Posterior vena cava (tissue), 2 donors: ENCODE data around the gene RGS10. TPM values are rescaled to one million over a fixed set of nuclear protein-coding genes. Genes with fewer than 3 reads are reported as not detected.
"Not testable (repeated sequence)": the region's sequence is repeated elsewhere in the genome, so short reads cannot be mapped to it uniquely, and the experiment has no call there.

Experiments used
- DNase-seq: peaks from one replicate; pipeline ENCODE4 v3.0.0-alpha.2; 2020; ENCODE audit warnings: low spot score
- intact Hi-C, 2 donors: fragments of 100-400 bp; cut with DNase I; formaldehyde crosslinking; loops; one replicate each; pipeline versions ENCODE4 v1.14.1 to v1.14.2; 2022 to 2023
- long read RNA-seq, 2 donors: library from polyadenylated mRNA; unstranded; transcript quantifications; one replicate each; pipeline ENCODE4 v2.0.0, GENCODE V29; 2020 to 2021
- total RNA-seq, 2 donors: library from RNA; stranded (reverse); fragmentation: NEBNext Ultra II Directional; extraction: Animal tissue kit (Norgen Biotek cat#: 25700); gene quantifications; one replicate each; pipeline ENCODE4 v1.2.1, GENCODE V29; 2021
- donor health status: DM: yes; HTN: yes; CAD: no.
- donor health status: DM: yes; HTN: yes; CAD: no.

The RGS10 gene, protein sequence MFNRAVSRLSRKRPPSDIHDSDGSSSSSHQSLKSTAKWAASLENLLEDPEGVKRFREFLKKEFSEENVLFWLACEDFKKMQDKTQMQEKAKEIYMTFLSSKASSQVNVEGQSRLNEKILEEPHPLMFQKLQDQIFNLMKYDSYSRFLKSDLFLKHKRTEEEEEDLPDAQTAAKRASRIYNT
- 10 to 100 TPM; 13.5 to 21.0 TPM for total RNA-seq
- long read RNA-seq, donor 1, partial matches to known transcripts = 0 of 6 reads
- long read RNA-seq, donor 1, other reads (novel, unspliced or antisense) = 1 of 6 reads
- long read RNA-seq, donor 2, transcript RGS10-202 (5 exons, 804 nt) = major isoform, 9 of 10 reads
- long read RNA-seq, donor 2, partial matches to known transcripts = 0 of 10 reads
- long read RNA-seq, donor 2, other reads (novel, unspliced or antisense) = 1 of 10 reads

DNA sequence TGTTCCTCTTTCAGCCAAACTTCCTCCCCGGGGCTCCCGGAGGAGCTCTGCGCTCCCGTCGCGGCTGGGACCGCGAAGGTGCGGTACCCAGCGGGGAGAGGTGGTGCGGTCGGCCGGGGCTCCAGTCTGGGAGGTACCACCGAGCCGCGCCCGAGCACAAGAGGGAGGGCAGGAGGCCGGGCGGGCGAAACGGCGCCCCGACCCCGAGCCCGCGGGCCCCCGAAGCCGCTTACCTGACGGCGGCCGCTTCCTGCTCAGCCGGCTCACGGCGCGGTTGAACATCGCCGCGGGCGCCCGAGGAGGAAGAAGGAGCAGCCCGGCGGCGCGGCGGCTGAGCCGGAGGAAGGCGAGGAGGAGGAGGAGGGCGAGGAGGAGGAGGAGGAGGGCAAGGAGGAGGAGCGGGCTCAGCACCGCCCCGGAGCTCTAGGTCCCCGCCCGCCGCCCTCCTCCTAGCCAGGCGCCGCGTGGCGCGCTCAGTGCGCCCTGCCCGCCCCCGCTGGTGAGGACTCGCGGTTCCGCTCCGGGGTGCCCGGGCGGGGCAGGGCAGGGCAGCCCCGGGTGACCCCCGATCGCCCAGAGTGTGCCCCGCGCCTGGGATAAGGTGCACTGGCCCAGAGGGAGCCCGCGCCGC lies at the start of gene RGS10:
Gene RGS10, minus strand, starts transcription at position 363 of the 631 bp plus-strand sequence. Its CDS starts 81 bp downstream, at position 282.
- intact Hi-C loops = loop anchor here in 1 of 2 donors (5.0 kb wide), 1 partner anchor 945 kb away; the partner anchor contains the start of gene PRLHR
- peak; percentile 95 for DNase-seq

DNA sequence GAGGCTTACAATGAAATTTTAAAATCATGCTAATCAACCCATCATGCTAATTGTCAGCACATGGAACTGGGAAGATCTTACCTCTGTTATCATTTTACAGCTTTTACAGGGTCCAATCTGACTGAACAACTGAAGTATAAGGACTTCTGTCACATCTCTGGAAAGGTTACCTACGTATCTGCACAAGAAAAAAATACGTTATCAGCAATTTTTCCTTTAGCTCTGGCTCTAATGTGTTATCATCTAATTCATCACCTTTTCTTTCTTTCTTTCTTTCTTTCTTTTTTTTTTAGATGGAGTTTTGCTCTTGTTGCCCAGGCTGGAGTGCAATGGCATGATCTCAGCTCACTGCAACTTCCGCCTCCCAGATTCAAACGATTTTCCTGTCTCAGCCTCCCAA lies 45.6 kb upstream of the RGS10 start:
- no peak for DNase-seq
- intact Hi-C loops = no loop called here

DNA sequence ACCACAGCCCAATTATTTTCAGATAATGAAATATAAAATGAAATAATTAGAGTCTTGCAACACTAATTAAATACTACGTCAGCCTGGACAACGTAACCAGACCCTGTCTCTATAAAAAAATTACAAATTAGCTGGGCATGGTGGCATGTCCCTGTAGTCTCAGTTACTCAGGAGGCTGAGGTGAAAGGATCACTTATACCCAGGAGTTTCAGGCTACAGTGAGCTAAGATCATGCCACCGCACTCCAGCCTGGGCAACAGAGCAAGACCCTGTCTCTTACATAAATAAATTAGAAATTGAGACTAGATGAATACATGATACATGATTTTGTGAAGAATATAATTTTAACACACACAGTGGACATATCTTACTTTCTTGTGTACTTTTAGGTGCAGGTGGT lies 35.8 kb upstream of the RGS10 start:
- no peak for DNase-seq
- intact Hi-C loops = no loop called here

DNA sequence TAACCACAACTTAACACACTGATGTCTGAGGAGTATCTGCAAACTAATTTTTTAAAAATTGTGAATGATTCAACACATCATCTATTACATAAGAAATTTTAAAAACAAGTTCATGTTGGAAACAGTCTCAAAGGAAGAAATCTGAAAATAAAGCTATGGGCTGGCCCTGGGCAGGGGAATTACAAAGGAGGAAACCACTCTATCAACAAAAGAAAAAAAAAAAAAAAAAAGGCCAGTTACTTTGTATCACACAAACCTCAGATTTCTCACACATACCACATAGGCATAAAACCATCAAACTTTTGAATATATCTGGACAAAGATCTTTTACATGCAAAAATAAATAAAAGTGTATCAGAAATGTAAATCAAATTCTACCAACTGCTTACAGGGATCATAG lies 33.5 kb upstream of the RGS10 start:
- intact Hi-C loops = no loop called here
- DNase-seq = no peak

DNA sequence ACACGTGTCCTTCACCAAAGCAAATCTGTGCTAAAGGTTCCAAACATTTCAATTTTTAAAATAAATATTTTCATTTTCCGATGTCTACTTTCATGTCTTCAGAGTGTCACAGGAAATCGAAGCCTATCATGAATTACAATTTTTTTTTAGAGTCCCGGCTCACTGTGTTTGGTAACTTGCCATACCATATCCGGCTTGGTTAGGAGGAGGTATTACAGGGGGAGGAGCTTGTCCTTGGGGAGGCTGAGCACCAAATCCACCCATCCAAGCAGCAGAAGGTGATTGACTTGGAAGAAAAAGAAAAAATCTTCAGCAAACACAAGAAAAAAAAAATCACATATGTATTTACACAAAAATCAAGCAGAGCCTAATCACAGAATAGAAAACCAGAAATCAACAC lies 33.0 kb upstream of the RGS10 start:
- intact Hi-C loops = no loop called here
- no peak for DNase-seq

DNA sequence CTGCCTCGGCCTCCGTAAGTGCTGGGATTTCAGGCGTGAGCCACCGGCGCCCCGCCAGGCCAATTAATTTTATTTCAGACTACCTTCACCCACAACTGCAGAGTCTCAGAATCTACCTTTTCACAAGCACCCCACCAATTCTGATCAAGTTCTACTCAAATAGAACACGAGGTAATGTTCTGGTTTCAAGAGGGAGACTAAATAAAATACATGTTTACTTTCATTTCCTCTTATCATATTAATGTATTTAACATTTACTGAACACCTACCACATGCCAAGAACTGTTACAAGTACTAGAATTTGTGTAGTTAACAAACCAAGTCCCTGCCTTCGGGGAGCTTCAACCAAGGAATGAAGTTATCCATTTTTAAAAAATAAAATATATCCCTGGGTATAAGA lies 25.5 kb upstream of the RGS10 start:
- DNase-seq = no peak
- intact Hi-C loops = no loop called here

DNA sequence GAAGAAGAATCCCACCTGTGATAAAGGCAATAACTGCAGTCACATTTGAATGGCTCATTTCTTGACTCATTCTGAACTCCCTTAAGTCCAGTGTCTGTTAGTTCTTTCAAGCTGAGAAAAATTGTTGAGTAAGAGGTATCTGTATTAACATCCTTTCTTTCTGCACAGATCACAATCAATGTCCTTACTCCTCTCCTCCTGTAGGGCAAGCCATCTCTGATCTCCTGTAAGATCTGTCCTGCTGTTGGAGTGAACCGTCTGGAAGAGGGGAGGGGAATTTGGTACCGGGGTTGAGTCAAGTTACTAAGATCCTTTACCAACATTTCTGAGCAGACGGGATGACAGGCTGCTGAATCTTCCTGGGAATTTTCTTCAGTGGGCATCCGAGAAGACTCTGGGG lies 19.6 kb upstream of the RGS10 start:
- intact Hi-C loops = no loop called here
- DNase-seq = no peak

DNA sequence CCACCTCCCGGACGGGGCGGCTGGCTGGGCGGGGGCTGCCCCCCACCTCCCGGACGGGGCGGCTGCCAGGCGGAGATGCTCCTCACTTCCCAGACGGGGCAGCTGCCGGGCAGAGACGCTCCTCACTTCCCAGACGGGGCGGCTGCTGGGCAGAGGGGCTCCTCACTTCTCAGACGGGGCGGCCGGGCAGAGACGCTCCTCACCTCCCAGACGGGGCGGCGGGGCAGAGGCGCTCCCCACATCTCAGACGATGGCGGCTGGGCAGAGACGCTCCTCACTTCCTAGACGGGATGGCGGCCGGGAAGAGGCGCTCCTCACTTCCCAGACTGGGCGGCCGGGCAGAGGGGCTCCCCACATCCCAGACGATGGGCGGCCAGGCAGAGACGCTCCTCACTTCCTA lies 17.0 kb upstream of the RGS10 start:
- intact Hi-C loops = not testable (repeated sequence)

DNA sequence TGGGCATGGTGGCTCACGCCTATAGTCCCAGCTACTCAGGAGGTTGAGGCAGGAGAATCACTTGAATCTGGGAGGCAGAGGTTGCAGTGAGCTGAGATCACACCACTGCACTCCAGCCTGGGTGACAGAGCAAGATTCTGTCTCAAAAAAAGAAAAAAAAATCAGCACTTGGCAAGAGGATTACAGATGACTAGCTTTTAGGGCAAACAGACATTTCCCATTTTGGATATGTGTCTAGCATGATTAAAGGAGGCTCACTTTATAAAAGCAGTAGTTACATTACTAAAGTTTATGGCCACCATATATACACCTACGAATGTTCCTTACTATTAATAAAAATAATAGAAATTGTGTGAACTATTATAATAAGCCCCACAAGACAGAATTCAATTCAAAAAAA lies 13.6 kb upstream of the RGS10 start:
- intact Hi-C loops, DNase-seq: not testable (repeated sequence)

More for the DNA sequence above, 17.0 kb upstream of the RGS10 start:
- DNase-seq = not testable (repeated sequence)

DNA sequence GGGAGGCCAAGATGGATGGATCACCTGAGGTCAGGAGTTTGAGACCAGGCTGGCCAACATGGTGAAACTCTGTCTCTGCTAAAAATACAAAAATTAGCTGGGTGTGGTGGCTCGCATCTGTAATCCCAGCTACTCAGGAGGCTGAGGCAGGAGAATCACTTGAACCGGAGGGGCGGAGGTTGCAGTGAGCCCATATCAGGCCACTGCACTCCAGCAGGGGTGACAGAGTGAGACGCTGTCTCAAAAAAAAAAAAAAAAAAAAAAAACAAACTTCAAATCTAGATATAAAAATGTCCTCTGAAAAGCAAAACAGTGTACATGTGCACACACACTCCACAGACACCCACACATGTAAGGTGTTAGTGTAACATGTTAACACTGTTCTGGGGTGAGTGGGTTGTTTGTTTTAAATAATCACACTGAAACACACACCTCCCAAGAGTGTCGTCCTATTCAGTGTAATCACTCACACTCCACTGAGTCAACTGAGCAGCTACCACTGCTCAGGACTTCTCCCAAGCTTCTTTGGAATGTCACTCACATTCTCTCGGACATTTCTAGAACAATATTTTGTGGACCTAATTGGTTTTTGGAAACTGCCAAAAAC lies 12.8 kb upstream of the RGS10 start:
- intact Hi-C loops = no loop called here
- DNase-seq = no peak

DNA sequence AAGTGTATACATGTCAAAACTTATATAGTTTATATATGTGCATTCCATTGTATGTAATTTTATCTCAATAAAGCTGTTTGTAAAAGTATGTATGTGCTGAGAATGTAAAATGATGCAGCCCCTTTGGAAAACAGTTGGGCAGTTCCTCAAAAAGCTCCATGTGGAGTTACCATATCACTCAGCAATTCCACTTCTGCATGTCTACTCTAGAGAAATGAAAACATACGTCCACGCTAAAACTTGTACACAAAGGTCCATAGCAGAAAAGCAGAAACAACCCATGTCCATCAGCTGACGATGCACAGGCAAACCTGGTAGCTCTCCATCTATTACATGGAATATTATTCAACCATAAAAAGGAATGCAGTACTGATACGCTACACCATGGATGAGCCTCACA lies 8.3 kb upstream of the RGS10 start:
- intact Hi-C loops = no loop called here
- DNase-seq = no peak

DNA sequence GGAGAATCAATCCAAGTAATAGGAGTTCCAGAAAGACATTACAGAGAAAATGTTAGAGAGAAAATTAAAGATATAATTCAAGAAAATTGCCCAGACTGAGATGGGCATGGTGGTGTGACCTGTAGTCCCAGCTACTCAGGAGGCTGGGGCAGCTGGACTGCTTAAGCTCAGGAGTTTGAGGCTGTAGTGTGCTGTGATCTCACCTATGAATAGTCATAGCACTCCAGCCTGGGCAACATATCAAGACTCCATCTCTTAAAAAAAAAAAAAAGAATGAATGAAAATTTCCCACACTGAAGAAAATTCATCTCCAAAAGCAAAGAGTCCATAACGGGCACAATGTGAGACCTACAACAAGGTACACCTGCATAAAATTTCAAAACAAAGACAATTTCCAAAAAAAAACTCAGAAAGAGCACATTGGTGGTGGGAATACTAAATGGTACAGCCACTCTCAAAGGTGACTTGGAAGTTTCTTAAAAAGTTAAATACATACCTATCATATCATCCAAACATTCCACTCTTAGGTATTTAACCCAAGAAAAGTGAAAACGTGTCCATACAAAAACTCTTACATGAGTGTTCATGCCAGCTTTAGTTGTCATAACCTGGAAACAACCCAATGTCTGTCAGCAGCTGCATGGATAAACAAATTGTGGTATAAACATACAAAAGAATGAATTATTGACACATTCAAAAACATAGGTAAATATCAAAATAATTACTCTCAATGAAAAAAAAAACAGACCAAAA lies 6.9 kb upstream of the RGS10 start:
- no peak for DNase-seq
- intact Hi-C loops = no loop called here

DNA sequence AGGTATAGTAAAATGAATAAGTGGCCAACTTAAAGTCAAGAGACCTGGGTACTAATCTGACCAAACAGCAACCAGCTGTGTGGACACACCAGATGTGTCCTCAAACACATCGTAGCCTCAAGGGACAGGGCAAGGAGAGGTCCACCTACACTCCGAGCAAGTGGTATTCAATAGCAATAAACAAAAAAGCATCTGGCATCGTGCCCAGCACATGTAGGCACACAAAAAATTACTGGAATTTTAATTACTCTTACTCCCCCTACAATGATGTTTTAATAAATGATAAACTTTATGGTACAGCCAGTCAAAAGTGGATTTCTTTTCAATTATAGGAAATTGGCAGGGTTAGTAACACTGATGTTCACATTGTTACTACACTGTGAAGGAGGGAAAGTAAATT lies 3.5 kb upstream of the RGS10 start:
- intact Hi-C loops = no loop called here
- no peak for DNase-seq

DNA sequence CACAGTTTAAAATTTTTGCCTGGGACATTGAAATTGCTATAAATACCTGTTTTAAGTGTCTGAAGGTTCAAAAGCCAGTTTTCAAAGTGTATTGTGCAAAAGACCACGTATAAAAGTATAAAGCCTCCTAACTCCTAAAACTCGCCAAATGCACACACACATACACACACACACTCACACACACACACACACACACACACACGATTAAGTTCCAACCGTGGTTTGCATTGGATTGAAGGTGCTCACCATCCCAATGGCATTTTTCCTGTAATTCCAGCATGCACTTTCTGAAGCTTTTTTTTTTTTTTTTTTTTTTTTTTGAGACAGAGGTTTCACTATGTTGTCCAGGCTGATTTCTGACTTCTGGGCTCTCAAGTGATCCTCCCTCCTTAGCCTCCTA lies 2.8 kb upstream of the RGS10 start:
- intact Hi-C loops = no loop called here
- DNase-seq = no peak

DNA sequence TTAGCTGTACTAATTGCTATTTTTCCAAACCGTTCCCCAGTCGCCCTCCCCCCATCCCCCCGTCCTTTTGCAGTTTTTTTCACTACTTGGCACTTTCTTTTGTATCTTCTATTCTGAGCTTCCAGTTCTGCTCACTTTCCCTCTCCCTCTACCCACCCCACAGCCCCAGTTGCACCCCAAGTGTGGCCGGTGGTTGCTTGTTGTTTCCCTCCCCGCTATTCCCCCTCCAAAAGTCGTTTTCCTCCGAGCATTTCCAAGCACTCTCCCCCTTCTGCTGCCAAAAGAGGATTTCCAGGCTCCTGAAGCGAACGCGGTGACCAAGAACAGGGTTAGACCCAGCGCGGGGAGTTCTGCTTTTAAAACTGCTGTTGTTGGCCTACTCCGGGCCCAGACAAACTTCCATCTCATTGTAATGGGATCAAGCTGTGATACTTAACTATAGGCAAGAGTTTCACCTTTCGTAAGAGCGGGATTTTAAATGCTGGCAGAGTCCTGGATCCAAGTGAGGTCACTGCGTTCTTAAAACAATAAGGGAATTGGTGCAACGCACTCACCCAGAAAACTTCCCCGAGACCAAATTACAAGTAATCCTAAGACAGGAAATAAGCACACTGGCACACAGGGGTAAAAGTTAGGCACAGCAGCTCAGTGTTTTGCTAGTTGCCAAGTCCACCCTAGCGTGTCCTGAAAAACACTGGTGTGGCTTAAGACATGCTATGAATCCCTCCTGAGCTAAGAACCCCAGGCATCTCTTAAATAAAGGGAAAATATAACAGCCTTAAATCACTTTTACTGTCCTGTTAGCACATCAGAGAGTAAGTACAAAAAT lies 1.5 kb upstream of the RGS10 start:
- intact Hi-C loops = loop anchor here in 1 of 2 donors (5.0 kb wide), 1 partner anchor 947 kb away; the partner anchor contains the start of gene PRLHR
- DNase-seq = no peak

DNA sequence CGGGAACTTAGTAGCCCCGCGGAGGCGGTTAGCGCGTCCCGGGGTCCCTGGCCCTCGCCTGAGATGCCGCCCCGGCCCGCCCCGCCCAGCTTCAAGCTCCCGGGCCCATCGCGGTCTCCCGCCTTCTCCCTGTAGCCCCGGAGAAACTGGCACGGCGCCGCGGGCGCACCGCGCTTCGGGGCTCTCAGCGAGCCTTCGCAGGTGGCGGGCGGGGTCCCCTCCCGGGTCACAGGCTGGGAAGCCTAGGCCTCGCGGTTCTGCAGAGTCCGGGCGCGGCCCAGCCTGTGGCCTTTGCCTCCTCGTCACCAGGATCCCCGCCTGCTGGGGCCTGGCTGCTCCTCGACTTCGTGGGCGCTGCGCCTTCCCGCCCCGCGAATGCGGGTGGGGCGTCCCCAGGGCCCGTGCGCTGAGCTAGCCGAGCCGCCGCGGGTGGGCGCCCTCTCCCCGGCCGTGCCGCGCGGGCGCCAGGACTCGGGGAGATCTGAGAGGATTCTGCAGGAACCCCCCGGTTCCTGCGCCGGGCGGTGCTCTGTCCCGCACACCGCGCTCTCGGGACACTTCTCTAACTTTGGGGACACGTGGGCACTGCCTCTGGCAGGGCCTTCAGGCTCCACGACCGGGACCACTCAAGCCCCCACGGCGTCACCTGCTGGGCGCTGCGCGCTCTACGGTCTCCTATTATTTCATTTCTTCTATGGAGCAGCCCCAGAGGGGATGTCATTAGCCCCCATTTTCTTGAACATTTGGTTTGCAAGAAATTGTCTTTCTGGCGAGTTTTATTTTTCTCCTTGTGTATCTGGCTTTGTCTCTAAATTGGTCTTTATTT lies 682 bp upstream of the RGS10 start:
- intact Hi-C loops = loop anchor here in 1 of 2 donors (5.0 kb wide), 1 partner anchor 946 kb away; the partner anchor contains the start of gene PRLHR
- peak; percentile 87 for DNase-seq

DNA sequence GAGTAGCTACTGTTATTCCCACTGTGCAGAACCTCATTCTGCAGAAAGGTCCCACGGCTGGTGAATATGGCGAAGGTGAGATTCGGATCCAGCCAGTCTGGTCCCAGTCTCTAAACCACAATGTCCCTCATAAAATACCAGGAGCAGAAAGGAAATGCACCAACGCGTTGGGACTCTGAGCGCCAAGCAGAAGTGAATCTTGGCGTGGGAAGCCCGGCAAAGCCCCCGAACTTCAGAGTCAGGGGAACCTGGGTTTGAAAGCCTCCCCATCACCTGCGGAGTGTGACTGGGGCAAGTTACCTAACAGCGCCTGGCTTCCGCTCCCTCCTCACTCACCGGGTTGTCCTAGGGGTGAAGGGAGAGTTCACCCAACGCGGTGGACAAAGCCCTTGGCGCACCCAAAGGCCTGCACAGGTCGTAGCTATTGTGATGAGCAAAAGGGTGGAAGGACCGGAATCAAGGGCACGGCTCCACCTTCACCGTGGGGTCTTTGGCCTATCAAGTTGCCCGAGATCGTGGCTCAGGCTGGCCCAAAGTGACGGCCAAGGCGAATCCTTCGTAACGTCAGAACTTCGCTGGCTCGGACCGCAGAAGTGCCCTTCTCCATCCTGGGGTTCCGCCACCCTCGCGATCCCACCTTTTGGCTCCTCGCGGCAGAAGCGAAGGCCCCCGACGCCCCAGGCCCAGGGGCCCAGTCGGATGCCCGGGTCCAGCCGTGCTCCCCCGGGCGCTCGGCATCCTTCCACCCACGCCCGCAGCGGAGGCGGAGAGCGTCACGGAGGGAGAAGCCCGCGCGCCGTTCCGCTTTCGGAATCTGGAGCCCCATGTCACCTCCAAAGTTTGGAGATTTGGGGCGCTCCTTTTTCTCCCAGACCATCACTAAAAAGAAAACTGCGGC lies 811 bp downstream of the RGS10 start:
- intact Hi-C loops = loop anchor here in 1 of 2 donors (5.0 kb wide), 1 partner anchor 944 kb away; the partner anchor contains the start of gene PRLHR
- no peak for DNase-seq
